GM19238 (cell line): ENCODE results near the gene TUBB2B.
"Not testable (repeated sequence)": the region's sequence is repeated elsewhere in the genome, so short reads cannot be mapped to it uniquely, and the experiment has no call there.

Experiments used
- DNase-seq: peaks from one replicate; pipeline ENCODE4 v3.0.0; 2011; ENCODE audit warnings: low spot score; ENCODE audit not compliant: insufficient read length

TUBB2B gene

GRCh38 chr6:3258720-3259490 lies 31.5 kb upstream of the TUBB2B start, which contains the start of gene PSMG4:
TSS of gene PSMG4 (plus strand) at chr6:3258947. CDS start at chr6:3259023, 76 bp downstream.
- DNase-seq = peak; percentile 97

- DNase-seq = no peak
Observed at GRCh38 chr6:3258201-3258600, 30.7 kb upstream of the TUBB2B start.

DNA sequence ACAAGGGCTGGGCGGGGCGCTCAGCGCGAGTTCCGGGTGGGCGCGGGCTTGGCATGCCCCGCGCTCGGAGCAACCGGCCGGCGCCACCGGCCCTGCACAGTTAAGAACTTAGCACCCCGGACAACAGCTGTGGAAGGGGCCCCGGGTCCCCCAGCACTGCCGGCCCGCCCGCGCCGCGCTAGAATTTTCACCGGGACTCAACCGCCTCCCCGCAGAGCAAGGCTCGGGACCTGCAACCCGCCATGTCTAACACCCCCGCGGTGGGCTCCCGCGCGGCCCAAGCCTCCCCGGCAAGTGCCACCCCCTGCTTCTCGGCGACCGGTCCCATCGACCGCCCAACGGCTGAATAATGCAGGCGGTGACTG lies 26.1 kb upstream of the TUBB2B start:
- DNase-seq = no peak

GRCh38 chr6:3252861-3253596 lies 25.6 kb upstream of the TUBB2B start:
- no peak for DNase-seq

GRCh38 chr6:3252369-3252768 lies 24.9 kb upstream of the TUBB2B start:
- no peak for DNase-seq

GRCh38 chr6:3251462-3252314 lies 24.2 kb upstream of the TUBB2B start:
- peak; percentile 86 for DNase-seq

- no peak for DNase-seq
Observed at GRCh38 chr6:3250231-3250675, 22.8 kb upstream of the TUBB2B start.

DNA sequence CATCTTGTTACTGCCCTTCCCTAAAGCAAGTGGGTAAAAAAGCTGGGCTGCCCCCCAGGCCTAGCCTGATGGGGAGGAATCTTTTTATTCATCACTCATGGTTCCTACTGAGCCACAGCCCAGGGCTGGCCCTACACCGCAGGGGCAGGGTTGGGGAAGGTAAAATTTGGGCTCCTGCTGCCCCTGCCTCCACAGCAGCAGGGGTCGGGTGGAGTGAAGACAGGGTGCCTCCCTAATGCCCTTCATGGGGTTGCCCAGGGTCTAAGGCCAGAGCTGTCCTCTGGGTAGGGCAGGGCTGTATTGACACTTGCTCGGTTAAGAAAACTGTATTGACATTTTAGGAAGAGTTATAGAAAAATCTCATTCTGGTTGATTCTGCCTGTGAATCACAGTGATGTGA lies 22.4 kb upstream of the TUBB2B start:
- no peak for DNase-seq

GRCh38 chr6:3247255-3248146 lies 20.0 kb upstream of the TUBB2B start:
- DNase-seq = no peak

DNA sequence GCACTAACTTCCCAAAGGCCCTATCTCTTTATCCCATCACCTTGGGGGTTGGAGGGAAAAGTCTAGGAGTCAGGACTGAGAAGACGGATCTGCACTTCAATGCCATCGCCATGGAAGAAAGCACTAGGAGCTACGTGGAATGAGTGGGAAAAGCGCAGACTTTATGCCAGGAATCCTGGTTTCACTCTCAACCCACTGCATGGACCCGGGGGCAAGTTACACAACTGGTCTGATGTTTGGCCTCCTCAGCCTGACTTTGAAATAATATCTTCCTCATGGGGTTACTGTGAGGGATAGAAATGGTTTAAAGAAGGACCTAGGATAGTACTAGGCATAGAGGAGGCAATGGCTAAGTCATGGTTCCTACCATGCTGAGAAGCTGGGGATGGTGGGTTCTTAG lies 17.8 kb upstream of the TUBB2B start:
- no peak for DNase-seq

DNA sequence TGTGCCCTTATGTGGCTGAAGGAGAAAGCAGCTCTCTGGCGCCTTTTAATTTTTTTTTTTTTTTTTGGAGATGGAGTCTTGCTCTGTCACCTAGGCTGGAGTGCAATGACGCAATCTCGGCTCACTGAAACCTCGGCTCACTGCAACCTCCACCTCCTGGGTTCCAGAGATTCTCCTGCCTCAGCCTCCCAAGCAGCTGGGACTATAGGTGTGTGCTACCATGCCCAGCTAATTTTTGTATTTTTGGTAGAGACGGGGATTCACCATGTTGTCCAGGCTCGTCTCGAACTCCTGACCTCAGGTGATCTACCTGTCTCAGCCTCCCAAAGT lies 17.3 kb upstream of the TUBB2B start:
- not testable (repeated sequence) for DNase-seq

DNA sequence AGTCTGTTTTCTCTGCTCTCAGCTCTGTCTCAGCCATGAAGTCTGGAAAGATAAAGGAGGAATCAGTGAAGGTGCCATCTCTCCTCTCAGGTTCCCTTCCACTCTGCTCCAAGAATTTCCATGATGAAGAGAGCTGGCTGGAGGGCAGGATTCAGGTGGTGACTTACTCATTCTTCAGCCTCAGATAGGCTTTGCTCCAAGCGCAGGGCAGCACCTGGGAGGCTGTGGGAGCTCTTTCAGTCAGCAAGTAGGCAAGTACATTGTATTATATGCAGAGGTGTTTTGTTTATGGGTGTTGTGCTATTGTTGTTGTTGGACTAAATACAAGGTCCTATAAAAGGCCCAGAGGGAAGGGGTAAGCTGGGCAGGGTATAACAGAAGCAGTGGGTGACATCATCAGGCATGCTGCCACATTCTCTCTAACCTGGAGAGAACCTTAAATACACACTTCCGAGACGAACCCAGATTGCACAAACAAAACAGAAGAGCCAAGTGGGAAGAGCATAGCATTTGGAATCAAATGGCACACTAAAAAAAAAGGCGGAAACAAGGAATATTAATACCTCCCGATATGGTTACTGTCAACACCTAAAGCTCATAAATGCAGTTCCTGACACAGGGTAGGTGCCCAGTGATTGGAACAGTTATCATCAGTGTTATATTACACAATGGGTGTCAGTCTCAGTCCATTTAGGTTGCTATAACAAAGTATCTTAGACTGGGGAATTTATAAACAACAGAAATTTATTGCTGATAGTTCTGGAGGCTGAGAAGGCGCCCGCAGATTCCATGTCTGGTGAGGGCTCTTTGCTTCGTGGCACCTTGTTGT lies 16.8 kb upstream of the TUBB2B start:
- DNase-seq = no peak

DNA sequence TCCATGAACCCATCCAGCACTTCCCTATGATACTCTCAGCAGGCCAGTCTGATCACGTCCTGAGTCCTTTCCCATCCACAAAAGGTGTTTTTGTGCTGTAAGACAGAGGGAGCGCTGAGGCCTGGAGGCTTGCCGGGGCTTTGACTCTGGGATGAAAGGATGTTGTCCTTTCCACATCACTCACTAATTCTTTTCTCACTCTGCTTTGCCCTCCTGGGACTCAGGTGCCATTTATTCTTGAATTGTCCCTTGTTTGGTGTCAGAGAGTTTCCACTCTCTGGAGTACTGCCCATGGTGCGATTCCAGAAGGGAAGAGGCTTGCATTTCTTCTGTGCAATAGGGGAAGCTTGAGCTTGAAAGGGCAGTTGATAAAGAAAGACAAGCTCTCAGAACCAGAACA lies 15.3 kb upstream of the TUBB2B start:
- no peak for DNase-seq

DNA sequence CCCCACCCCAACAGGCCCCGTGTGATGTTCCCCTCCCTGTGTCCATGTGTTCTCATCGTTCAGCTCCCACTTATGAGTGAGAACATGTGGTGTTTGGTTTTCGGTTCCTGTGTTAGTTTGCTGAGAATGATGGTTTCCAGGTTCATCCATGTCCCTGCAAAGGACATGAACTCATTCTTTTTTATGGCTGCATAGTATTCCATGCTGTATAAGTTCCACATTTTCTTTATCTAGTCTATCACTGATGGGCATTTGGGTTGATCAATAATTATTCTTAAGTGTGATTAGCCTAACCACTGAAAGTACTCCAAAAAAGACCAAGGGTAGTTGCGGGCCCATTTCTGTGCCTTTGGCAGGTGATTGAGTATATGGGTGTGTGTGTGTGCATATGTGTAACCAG lies 14.3 kb upstream of the TUBB2B start:
- DNase-seq = not testable (repeated sequence)

DNA sequence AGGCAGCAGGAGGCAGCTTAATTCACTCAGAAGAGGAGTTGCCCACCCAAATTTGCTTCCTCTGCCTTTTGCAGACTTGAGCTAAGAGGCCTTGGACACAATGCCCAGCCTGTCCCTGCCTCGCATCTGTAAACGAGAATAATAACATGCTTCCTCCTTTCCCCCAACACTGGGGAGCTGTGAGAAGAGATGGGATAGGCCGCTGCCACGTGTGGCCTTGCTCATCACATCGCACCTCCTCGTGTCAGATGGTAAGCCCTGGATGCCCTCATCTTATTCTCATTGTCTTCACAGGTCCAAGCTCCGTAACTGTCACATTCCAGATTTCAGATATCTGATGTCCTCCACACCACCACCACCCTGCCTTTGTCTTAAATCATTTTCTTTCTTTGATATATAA lies 13.1 kb upstream of the TUBB2B start:
- no peak for DNase-seq

DNA sequence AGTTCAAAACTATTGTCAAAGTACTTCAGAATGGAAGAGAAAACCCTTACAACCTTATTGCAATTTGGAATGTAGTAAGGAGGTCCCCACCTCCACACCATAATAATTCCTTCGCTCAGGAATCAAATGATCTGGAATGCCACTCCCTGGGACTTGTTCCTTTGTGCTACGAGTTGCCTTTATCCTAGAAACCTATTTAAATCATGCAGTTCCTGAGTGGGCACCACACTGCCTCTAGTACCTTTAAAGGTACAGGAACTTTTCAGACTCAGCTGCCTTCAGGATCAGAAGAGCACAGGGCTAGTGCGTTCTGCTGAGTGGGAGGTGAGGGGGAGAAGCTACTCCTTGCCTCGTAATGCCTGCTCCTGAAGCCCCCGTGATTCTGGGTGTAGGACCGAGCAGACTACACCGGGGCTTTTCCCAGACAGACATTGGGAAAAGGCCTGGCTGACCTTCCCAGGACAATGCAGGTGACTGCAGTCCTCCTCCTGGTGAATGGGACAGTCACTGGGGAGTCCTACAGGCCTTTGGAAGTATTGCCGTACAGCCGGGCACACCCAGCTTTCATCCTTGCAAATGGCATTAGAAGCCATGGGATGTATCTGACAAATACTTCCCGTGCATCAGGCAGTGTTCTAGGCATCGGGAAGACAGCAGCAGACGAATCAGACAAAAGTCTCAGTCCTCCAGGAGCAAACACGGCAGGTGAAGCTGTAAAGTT lies 11.8 kb upstream of the TUBB2B start:
- no peak for DNase-seq

- no peak for DNase-seq
Observed at GRCh38 chr6:3237761-3238662, 10.6 kb upstream of the TUBB2B start.

DNA sequence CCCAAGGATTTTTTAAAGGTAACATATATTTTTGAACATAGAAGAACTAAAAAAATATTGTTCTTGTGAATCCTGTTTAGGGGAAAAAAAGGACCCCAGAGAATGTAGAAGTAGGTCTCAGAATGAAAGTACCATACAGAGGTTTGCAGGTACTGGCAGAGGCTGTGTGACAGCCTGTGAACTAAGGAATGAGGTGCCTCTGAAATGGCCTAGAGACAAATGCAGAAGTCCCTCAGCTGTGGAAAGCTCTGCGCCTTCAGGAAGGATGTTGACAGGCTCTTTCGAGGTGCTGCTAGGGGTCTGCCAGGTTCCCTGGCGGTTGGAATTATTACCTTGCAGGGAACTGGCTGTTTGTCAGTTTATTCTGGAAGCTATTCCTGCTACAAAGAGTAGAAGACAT lies 8.6 kb upstream of the TUBB2B start:
- DNase-seq = no peak
